ENCODE data around the gene ZNF236. TPM values are rescaled to one million over a fixed set of nuclear protein-coding genes. Genes with fewer than 3 reads are reported as not detected.
"Not testable (repeated sequence)": the region's sequence is repeated elsewhere in the genome, so short reads cannot be mapped to it uniquely, and the experiment has no call there.

The ZNF236 gene
- polyA plus RNA-seq, 1 donor from 2014 or later = 10.8 TPM

DNA sequence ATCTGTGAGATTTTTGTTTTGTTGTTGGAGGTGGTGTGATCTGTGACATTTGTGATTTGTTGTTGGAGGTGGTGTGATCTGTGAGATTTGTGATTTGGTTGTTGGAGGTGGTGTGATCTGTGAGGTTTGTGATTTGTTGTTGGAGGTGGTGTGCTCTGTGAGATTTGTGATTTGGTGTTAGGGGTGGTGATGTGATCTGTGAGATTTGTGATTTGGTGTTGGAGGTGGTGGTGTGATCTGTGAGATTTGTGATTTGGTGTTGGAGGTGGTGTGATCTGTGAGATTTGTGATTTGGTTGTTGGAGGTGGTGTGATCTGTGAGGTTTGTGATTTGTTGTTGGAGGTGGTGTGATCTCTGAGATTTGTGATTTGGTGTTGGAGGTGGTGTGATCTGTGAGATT, 144.9 kb downstream of the ZNF236 start:
- H3K27me3 Mint-ChIP-seq, H3K27ac Mint-ChIP-seq, H3K9me3 Mint-ChIP-seq, H3K4me3 Mint-ChIP-seq: not testable (repeated sequence)
- H3K4me1 Mint-ChIP-seq = peaks cover 24 to 30% (median 24%) of the 10 kb centered on the region in 3 donors
- H3K36me3 Mint-ChIP-seq = peaks cover 15% of the 10 kb centered on the region

- Mint-ChIP-seq H3K4me3 (no peak overlapping the region), H3K27me3 (no peaks in the 10 kb centered on the region), H3K36me3 (peaks cover 15% of the 10 kb centered on the region)
These were observed 145.5 kb downstream of the ZNF236 start for GRCh38 chr18:76967721-76968472.

GRCh38 chr18:76970770-76971559, 148.6 kb downstream of the ZNF236 start:
- no peaks in the 10 kb centered on the region for H3K9me3 Mint-ChIP-seq
- H3K36me3 Mint-ChIP-seq = peaks cover 5% of the 10 kb centered on the region
- H3K27ac Mint-ChIP-seq = peak overlapping the region in 1 of 3 donors; percentile 59
- H3K4me1 Mint-ChIP-seq = peaks cover 6 to 12% (median 7%) of the 10 kb centered on the region in 3 donors
- H3K27me3 Mint-ChIP-seq = no peaks in the 10 kb centered on the region
- peak overlapping the region in 1 of 4 donors; percentile 3 for H3K4me3 Mint-ChIP-seq

More at GRCh38 chr18:76967721-76968472, 145.5 kb downstream of the ZNF236 start:
- Mint-ChIP-seq H3K4me1 (peaks cover 18 to 25% (median 20%) of the 10 kb centered on the region in 3 donors), H3K9me3 (peaks cover 0 to 3% (median 0%) of the 10 kb centered on the region in 3 donors), H3K27ac (no peak overlapping the region)

GRCh38 chr18:76972241-76972640, 149.9 kb downstream of the ZNF236 start:
- no peaks in the 10 kb centered on the region for H3K9me3 Mint-ChIP-seq
- H3K36me3 Mint-ChIP-seq = peaks cover 5% of the 10 kb centered on the region
- H3K27ac Mint-ChIP-seq = peak overlapping the region in 1 of 3 donors; percentile 62
- H3K4me3 Mint-ChIP-seq = no peak overlapping the region
- H3K4me1 Mint-ChIP-seq = peaks cover 12 to 20% (median 12%) of the 10 kb centered on the region in 3 donors
- H3K27me3 Mint-ChIP-seq = no peaks in the 10 kb centered on the region

DNA sequence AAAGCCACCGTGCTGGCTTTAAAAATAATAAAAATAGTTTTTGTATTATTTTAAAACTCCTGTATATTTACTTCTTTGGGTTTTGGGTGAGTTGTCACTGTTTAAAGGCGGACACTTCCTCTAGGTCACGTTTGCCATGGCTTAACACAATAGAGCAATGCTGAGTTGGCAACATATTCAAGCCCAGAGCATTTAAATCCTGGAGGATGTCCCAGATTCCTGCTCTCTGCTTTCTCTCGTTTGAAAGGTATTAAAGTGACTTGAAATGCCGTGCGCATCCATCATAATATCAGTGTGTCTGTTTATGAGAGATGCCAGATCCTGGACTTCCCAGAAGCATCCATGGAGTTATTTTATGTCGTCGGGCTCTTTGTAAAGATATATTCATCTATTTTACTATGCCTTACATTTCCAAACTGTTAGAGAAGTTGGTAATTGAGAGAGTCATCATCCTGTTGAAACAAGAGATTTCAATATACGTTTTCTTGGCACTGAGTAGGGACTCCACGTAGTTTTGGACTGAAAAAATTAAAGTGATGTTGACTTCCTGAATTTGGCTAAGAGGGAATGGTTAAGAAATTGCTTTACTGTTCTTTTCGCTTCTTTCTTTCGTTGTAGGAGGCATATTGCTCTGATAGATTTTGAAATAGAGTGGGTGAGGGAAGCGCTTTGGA, 150.6 kb downstream of the ZNF236 start:
- Mint-ChIP-seq H3K9me3 (no peaks in the 10 kb centered on the region), H3K36me3 (peaks cover 5% of the 10 kb centered on the region), H3K27me3 (no peaks in the 10 kb centered on the region), H3K4me3 (no peak overlapping the region), H3K4me1 (peaks cover 15 to 26% (median 16%) of the 10 kb centered on the region in 3 donors), H3K27ac (peak overlapping the region in 1 of 3 donors; percentile 16)

DNA sequence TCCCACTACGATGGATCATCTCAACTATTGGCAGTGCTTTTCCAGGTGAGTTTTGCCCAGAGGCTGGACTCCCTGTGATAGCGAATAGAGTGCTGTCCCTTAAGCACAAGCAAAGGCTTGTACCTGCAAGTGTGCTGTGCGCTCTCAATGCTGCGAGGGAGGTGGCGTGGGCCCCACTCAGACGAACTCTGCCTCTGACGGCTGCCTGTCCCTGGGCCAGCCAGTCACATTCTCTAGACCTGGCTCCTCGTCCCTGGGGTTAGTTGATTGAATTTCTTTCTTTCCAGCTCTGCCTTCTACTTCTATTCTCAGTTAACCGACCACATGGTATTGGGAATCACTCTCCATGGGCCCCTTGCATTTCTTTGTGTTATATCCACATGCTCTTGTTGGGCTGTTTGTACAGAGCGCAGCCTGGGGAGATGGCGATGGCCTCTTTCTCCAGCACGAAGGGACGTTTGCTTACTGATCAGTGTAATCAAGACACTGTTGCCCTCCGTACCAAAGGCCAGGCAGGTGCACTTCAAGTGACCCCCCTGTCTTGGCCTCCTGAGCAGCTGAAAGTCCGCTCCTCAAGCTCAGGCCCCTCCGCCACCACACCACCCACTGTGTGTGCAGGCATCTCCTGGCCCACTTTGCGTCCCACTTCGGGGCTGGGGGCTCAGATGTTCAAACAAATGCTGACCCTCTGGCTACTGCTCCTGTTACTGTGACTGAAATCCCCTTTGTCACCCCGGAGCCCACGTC, 151.3 kb downstream of the ZNF236 start:
- H3K27me3 Mint-ChIP-seq = no peaks in the 10 kb centered on the region
- peaks cover 22 to 32% (median 22%) of the 10 kb centered on the region in 3 donors for H3K4me1 Mint-ChIP-seq
- H3K36me3 Mint-ChIP-seq = peaks cover 5% of the 10 kb centered on the region
- H3K9me3 Mint-ChIP-seq = peaks cover 0 to 3% (median 0%) of the 10 kb centered on the region in 3 donors
- no peak overlapping the region for H3K4me3 Mint-ChIP-seq
- peak overlapping the region in 1 of 3 donors; percentile 16 for H3K27ac Mint-ChIP-seq

DNA sequence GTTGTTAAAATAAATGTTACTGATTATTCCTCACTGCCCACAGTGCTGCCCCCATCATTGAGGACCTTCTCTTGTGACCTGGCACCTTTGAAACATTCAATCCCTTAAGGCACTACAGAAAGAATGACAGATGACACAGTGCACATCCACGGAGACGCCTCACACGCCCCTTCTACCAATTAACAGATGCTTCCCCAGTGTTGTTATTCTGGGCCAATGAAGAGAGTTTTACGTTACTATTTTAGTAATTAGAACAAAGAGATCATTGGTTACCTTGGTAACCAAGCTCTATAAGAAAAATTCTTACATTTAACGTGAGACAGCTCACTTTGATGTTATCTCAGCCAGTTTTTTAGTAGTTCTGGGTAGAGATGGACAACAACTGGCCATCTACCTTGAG, 152.0 kb downstream of the ZNF236 start:
- Mint-ChIP-seq H3K4me3 (no peak overlapping the region), H3K36me3 (peaks cover 9% of the 10 kb centered on the region), H3K4me1 (peaks cover 27 to 39% (median 27%) of the 10 kb centered on the region in 3 donors), H3K9me3 (peaks cover 0 to 9% (median 0%) of the 10 kb centered on the region in 3 donors), H3K27me3 (no peaks in the 10 kb centered on the region), H3K27ac (no peak overlapping the region)

- Mint-ChIP-seq H3K27ac (no peak overlapping the region), H3K36me3 (peaks cover 9% of the 10 kb centered on the region), H3K4me1 (peaks cover 30 to 49% (median 32%) of the 10 kb centered on the region in 3 donors), H3K27me3 (no peaks in the 10 kb centered on the region), H3K9me3 (peaks cover 0 to 10% (median 0%) of the 10 kb centered on the region in 3 donors), H3K4me3 (no peak overlapping the region)
These were observed 153.3 kb downstream of the ZNF236 start for GRCh38 chr18:76975577-76976110.

DNA sequence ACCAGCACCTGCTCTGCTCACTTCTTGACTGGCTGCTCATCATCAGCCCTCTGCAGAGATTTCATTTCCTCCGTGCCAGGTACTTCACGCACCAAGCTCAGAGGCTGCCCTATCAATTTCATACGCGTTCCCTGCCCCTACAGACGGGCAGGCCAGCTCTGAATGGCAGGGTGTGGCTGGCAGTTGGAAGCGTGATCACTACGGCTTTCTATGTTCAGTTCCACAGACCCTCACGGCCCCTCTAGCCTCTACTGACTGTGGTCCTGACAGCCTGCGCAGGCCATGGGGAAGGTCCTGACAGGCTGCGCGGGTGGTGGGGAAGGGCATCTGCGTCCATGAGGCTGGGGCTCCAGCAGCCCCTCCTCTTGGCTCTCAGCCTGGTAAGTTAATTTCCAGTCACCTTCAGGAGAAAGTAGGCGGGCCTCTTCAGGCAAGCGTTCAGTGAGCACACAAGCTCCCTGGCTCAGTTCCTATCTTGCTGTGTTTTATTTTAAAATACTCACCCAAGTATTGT, 154.8 kb downstream of the ZNF236 start:
- no peaks in the 10 kb centered on the region for H3K27me3 Mint-ChIP-seq
- H3K4me1 Mint-ChIP-seq = peaks cover 34 to 51% (median 41%) of the 10 kb centered on the region in 3 donors
- peak overlapping the region in 1 of 4 donors; percentile 45 for H3K4me3 Mint-ChIP-seq
- H3K36me3 Mint-ChIP-seq = peaks cover 9% of the 10 kb centered on the region
- peaks cover 0 to 10% (median 0%) of the 10 kb centered on the region in 3 donors for H3K9me3 Mint-ChIP-seq
- H3K27ac Mint-ChIP-seq = peak overlapping the region in 2 of 3 donors; percentile 85 to 93

DNA sequence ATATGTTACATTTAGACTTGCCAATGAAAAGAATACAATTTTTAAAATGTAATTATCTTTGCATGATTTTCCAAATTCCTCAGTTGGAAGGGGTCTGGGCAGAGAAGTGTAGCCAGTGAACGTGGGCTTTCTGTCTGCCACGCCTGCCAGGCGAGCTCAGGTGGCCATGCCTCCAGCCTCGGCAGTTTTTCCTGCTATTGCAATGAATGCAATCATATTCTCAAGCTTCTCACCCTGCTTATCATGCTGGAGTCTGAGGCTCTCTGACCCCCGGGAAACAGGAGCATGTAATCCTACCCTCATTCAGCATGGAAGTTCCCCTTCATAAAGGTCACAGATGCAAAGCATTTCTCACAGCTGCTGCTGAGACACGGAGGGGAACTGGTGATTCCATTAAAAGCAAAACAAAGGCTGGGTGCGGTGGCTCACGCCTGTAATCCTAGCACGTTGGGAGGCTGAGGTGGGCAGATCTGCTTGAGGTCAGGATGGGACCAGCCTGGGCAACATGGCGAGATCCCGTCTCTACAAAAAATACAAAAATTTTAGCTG, 155.4 kb downstream of the ZNF236 start:
- Mint-ChIP-seq H3K9me3 (peaks cover 0 to 10% (median 0%) of the 10 kb centered on the region in 3 donors), H3K27ac (peak overlapping the region in 2 of 3 donors; percentile 93 to 99), H3K4me3 (peak overlapping the region in 1 of 4 donors; percentile 93), H3K36me3 (peaks cover 9% of the 10 kb centered on the region), H3K27me3 (no peaks in the 10 kb centered on the region), H3K4me1 (peaks cover 40 to 54% (median 45%) of the 10 kb centered on the region in 3 donors)

GRCh38 chr18:76978616-76979015, 156.3 kb downstream of the ZNF236 start:
- peaks cover 48 to 62% (median 51%) of the 10 kb centered on the region in 3 donors for H3K4me1 Mint-ChIP-seq
- peaks cover 0 to 10% (median 0%) of the 10 kb centered on the region in 3 donors for H3K9me3 Mint-ChIP-seq

GRCh38 chr18:76979111-76979751, 156.9 kb downstream of the ZNF236 start:
- Mint-ChIP-seq H3K9me3 (peaks cover 0 to 10% (median 0%) of the 10 kb centered on the region in 3 donors), H3K36me3 (peaks cover 6% of the 10 kb centered on the region), H3K4me1 (peaks cover 48 to 63% (median 51%) of the 10 kb centered on the region in 3 donors), H3K27ac (peak overlapping the region; percentile 93 to 99 (median 97)), H3K27me3 (no peaks in the 10 kb centered on the region), H3K4me3 (peak overlapping the region; percentile 63 to 94 (median 90))

More at GRCh38 chr18:76978616-76979015, 156.3 kb downstream of the ZNF236 start:
- Mint-ChIP-seq H3K27ac (peak overlapping the region; percentile 93 to 99 (median 97)), H3K36me3 (peaks cover 6% of the 10 kb centered on the region), H3K4me3 (peak overlapping the region; percentile 63 to 93 (median 82)), H3K27me3 (no peaks in the 10 kb centered on the region)

DNA sequence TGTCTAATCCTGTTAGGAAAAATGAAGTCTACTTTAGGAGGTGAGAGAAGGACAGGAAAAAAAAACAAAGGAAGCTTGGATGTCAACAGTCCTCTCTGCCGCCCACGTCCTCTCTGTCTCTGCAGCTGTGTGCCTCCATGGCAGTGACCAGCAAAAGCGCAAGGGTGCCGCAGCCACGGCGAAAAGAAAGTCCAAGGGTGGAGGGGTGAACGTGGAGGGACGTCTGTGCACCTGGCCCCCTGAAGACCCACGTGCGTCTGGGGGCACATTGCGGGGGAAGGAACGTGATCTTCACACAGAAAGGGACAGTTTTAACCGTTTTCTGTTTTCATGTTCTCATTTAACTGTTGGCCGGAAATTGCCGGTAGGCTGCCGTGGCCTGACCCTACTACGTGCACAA, 157.5 kb downstream of the ZNF236 start:
- Mint-ChIP-seq H3K36me3 (peaks cover 6% of the 10 kb centered on the region), H3K9me3 (peaks cover 0 to 10% (median 0%) of the 10 kb centered on the region in 3 donors), H3K4me3 (peak overlapping the region in 3 of 4 donors; percentile 50 to 94 (median 77)), H3K27ac (peak overlapping the region; percentile 93 to 99 (median 98)), H3K4me1 (peaks cover 48 to 63% (median 51%) of the 10 kb centered on the region in 3 donors), H3K27me3 (no peaks in the 10 kb centered on the region)

Data from IgD-negative memory B cell (primary cell).